ENCODE measurements around the gene PWWP2B.
"Not testable (repeated sequence)": the region's sequence is repeated elsewhere in the genome, so short reads cannot be mapped to it uniquely, and the experiment has no call there.

The PWWP2B gene

DNA sequence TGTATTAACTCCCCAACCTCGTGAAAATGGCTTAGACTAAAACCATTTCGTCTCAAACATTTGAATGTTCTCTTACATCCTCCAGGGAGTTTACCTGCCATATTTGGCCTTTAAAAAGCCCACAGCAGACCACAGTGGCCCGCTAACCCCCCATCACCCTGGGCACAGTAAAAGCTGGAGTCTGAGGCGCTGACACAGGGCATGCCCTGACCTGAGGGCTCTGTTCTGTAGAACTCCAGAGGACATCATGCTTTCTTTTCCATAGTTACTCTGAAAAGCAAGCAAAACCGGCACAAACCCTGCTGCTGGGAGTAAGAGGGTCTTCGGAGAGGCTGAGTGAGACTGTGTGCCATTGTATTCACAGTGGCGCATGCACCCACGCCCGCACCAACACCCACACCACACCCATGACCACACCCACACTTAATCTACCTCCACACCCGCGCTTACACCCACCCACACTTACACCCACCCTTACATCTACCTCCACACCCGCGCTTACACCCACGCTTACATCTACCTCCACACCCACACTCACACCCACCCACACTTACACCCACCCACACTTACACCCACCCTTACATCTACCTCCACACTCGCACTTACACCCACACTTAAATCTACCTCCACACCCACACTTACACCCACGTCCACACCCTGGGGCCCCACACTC is 32.9 kb upstream of the PWWP2B start:
- no peak for DNase-seq (ENCODE audit: low spot score)

DNA sequence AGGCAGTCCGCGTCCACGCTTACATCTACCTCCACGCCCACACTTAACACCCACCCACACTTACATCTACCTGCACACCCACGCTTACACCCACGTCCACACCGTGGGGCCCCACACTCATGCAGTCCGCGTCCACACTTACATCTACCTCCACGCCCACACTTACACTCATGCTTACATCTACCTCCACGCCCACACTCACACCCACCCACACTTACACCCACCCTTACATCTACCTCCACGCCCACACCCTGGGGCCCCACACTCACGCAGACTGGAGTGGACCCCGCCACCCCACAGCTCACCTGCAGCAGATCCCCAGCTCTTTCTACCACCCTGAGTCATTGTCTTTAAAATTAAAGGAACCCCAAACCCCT is 32.4 kb upstream of the PWWP2B start:
- DNase-seq (ENCODE audit: low spot score): no peak

DNA sequence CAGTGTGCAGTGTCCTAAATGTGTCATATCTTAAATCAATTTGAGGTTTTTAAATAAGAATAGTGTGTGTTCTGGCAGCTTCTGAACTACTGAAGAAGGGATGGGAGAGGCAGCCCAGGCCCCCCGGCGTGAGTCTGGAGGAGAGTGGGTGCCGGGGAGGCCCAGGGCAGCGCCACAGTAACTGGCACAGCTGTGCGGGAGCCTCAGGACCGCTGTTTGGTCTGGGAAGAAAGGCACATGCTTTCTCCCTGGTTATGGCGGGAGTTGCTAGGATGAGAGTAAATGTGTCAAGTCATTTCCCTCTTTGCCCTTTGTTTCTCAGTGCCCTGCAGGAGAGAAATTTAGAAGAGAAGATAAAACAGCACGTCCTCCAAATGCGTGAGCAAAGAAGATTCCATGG is 31.9 kb upstream of the PWWP2B start:
- no peak for DNase-seq (ENCODE audit: low spot score)

DNA sequence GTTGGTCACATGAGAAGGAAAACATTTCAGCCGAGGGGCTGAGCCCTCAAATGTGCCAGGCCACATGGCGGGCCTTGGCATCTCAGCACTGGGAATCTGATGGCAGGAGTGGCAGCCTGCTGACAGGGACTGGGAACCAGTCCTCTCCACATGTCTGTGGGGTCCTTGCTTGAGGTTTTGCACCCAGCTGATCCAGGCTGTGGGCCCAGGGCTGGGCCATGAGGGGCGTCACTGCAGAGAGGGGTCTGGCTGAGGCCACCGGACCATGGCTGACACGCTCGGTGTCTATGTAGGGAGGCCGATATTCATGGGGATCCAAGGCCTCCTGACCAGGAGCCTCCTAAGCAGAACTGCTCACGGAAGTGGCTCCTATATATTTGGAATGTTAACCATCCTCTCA is 31.0 kb upstream of the PWWP2B start:
- no peak for DNase-seq (ENCODE audit: low spot score)

DNA sequence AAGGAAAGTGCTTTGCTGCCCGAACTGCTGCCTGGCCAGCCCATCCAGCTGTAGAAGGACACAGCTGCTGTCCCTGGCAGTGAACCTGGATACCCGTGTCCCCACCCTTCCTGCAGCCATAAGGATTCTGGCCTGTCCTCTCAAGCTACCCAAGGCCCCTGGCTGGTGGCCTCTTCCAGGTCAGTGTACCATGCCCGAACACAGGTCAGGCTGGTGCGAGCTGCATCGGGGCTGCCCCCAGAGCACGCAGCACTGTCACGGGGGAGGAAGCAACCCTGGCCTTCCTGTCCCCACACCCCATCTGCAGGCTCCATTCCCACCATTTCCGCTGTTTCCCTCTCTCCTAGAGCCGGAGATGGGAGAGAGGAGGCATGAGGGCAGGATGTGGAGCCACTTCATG is 30.5 kb upstream of the PWWP2B start:
- no peak for DNase-seq (ENCODE audit: low spot score)

DNA sequence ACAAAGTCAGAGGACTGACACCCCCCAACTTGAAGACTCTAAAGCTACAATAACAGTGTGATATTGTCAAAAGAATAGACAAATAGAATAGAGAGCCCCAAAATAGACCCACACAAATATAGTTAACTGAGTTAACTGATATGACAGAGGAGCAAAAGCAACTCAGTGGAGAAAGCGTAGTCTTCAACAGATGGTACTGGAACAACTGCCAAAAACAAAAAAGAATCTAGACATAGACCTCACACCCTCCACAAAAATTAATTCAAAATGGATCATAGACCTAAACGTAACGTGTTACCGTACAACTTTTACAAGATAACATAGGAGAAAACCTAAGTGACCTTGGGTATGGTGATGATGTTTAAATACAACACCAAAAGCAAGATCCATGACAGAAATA is 28.6 kb upstream of the PWWP2B start:
- no peak for DNase-seq (ENCODE audit: low spot score)

DNA sequence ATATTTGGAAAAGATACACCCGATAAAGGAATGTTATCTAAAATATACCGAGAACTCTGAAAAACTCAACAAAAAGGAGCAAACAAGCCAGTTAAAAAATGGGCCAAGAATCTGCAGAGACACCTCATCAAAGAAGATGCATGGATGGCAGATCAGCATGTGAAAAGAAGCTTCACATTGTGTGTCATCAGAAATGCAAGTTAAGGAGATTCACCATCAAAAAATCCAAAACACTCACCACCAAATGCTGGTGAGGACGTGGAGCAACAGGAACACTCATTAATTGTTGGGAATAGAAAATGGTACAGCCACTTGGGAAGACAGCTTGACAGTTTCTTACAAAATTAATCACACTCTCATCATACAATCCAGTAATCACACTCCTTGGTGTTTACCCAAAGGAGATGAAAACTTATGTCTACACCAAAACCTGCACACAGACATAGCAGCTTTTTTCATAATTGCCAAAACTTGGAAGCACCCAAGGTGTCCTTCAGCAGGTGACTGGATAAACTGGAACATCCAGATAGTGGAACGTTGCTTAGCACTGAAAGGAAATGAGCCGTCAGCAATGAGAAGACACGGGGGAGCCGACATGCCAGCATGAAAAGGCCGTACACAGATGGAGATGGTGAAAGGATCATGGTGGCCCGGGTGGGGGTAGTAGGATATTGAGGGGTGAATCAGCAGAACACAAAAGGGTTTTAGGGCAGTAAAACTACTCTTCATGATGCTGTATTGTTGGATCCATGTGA is 27.9 kb upstream of the PWWP2B start:
- DNase-seq (ENCODE audit: low spot score): no peak

DNA sequence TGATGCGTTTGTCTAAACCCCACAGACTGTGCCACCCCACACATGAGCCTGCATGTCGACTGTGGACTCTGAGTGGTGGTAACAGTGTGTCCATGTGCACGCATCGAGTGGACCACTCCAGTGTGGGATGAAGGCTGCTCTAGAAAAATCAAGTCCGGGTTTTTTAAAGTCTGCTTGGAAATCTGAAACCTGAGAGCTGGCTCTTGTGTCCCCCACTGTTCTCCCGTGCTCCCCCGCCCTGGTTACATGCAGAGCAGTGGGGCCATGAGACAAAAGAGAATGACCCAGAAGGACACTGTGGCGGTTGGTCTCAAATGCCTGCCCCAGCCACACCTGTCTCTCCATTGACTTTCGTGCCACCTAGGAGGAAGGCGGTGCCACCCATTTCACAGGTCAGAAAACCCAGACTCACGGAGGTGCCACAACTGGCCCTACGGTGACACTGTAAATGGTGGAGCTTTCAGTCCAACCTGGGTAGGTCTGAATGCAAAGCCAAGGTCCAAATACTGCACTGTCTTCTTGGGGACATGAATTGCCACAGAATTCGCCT is 27.3 kb upstream of the PWWP2B start:
- DNase-seq (ENCODE audit: low spot score): no peak

DNA sequence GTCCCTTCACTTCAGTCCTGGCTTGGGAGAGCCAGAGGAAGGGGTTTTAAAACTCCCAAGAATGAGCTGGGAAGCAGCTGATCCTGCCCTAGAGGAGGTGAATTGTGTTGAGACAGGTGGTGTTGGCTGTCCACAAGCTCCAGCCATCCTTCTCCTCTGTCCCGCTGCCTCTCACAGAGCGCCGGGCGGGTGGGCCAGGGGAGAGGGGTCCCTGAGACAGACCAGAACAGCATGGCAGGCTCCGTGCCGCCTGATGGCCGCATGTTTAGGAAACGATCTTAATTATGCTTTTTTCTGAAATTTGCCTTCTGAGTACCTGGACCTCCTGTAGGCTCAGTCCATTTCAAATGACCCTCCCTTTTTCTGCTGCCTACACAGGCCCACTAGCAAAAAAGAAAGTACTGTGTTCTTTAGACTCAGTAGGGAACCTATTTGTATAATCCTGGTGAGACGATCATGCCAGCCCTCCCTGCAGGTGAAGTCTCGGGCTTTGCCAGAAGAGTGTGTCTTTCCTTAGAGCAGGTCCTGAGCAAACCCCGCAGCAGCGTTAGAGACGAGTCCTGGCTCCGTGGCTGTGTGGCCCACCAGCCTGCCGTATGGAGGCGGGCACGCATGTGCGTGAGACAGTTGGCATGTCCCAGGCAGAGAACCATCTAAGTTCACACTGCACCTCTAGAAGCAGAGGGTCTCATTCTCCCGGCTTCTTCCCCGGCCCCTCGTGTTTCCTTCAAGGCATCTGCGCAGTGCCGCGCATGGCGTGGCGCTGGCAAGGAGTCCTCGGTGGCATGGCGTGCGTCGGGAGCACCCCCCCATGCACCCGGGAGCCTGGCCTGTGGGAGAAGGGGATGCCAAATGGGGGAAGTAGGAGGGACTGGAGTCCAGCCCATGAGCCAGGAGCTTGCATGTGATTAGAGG is 26.3 kb upstream of the PWWP2B start:
- no peak for DNase-seq (ENCODE audit: low spot score)

DNA sequence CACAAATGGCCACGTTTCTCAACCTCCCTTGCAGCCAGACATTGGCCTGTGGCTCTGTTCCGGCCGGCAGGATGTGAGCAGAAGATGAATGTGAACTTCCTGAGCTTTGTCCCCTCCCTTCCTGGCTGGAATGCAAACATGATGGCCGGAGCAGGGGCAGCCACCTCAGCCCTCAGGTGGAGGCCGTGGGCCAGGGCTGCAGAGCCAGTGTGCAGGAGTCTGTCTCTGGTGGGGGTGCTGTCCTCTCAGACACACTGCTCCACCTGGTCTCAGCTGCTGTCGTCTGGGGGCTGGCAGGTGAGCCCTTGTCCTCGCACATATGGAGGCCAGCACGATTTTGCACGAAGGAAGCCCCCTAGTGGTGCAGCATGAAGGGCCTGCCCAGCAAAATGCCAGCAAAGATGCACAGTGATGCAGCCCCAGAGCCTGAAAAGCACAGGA is 25.3 kb upstream of the PWWP2B start:
- DNase-seq (ENCODE audit: low spot score): peak; percentile 14

DNA sequence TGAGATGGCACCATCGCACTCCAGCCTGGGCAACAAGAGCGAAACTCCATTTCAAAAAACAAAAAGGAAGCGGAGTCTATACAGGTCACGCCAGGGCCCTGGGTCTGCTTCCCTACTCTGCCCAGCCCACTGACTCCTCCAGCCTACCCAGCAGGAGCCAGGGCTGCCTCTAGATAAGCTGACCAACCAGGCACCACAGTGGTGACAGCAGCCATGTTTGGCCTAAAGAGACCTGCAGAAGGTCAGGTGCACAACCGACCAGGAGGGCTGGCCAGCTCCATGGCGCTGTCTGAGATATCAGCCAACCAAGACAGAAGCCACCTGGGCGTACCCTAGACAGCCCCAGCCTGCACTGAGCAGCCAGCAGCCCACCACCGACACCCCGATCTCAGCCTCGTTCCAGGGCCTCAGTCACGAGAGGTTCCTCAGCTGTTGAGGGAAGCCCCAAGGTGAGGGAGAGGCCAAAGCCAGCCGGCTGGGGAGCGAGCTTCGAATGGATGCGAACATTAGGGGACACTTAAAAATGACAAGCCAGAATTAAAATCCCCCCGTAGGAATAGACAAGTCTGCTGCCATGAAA is 24.4 kb upstream of the PWWP2B start:
- DNase-seq (ENCODE audit: low spot score): no peak

DNA sequence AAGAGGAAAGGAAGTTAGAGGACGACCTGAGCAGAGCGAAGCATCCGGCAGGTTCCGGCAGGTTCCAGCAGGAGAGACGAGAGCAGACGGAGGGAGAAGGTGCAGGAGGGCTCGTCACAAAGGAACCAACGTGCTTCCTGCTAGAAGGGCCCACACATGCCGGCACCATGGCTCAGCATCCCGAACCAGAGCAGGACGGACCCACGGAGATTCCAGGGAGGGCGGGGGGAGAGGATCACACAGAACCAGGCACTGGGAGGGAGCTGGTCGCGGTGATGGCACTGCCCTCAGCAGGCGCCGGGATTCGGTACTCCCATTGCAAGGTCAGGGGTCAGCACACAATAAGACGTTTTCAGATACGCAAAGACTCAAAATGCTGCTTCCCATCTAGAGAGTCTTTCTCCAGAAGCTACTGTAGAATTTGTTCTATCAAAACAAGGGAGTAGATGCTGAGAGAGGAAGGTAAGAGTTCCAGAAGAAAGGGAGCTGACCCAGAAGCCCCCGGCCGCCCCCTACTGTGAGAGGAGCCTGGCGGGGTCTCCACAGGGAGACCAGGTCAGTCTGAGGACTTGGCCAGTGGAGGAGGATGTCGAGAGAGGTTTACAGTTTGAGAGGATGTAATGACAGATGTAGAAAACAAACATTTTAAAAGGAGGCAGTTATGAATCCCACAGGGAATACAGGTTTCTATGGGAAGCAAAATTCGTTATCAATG is 23.6 kb upstream of the PWWP2B start:
- no peak for DNase-seq (ENCODE audit: low spot score)

DNA sequence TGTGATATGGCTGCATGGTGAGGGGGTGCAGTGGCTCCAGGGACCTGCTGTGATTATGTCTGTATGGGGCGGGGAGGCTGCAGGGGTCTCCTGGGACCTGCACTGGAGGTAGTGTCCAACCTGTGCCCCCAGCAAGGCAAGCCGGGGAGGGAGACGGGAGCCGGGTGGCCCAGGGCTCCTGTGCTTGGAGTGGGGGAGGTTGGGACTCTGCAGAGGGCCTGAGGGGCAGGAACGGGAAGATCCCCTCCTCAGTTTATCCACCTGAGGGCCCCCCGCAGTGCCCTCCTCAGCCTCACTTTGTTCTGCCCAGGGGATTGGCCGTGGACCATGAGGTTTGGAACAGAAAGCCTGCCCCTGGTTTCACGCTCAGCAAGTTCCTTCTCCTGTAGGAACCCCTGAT is 22.8 kb upstream of the PWWP2B start:
- DNase-seq (ENCODE audit: low spot score): no peak

DNA sequence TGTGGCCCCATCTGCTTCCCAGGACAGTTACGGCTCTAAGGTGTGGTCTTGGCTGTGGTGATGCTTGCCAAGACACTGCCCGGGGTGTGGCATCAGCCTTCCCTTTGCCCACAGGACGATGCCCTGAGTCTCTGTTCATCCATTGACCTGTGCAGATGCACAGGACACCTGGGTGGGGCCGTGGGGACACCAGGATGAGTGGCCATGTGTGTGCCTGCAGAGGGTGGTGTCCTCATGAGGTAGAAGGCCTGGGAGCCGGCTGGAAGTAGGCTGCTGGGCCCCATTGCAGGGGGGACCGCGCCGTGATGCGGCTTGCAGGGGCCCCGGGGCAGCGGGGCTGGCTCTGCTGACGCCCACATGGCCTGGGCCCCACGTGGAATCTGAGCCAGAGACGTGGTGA is 22.4 kb upstream of the PWWP2B start:
- DNase-seq (ENCODE audit: low spot score): no peak

DNA sequence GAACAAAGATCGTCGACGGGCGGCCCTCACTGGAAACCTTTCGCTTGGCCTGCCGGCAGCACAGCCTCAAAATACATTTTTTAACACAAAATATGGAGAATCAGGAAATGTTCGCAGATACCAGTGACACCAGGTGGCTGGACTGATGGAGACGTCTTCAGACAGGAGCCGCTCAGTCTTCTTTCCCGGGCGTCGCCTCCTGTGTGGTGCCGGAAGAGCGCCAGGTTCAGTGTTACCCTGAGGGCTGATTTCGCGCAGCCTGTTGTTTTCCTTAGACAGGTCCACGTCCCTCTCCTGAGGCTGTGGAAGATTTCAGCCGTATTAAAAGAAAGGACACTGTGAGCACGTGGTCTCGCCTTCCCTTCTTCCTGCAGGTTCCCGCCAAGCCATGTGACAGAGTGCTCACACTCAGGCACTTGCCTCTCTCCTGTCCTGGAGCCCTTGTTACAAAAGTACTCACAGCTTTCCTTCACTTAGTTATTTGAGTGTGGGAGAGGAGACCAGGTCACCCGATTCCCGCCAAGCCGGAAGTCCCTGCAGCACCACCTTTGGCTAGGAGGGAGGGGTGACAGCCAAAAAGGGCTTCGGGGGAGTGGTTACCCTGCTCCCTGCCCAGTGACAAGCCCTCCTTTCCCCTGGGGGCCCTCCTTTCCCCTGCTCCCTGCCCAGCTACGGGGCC is 21.7 kb upstream of the PWWP2B start:
- DNase-seq (ENCODE audit: low spot score): no peak

DNA sequence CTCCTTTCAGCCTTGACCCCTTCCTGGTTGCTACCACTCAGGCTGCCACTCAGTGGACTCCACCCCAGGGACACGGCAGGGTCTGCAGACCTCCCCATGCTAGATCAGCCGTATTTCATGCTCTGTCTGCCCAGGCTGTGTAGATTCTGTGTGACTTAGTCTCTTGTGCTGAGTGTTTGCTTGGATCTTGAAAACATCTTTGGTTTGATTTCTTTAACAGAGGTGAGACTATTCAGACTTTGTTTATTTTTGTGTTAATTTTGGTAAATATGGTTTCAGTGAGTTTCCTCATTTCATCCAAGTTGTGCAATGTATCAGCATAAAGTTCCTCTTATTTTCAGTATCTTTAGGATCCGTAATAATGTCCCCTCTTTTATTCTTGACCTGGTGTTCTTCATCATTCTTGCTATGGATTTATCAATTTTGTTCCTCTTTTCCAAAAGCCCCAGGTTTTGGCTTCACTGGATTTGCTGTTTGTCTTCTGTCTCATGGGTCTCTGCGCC is 21.2 kb upstream of the PWWP2B start:
- DNase-seq (ENCODE audit: low spot score): no peak

DNA sequence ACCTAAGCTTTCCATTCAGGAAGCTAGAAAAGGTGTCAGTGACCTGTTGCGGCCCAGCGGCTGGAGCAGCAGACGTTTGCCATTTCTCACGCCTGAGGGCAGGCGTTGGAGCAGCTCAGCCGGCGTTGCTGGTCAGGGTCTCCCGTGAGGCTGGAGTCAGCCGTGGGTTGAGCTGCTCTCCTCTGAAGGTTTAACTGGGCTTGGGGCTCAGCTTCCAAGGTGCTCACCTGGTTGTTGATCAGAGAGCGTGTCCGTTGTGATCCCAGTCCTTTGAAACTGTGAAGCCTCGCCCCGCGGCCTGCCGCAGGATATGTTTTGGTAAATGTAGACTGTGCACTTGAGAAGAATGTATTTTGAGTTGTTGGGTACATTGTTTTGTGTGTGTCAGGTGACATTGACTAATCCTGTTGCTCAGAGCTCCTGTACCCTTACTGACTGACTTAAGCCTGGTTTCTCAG is 20.6 kb upstream of the PWWP2B start:
- no peak for DNase-seq (ENCODE audit: low spot score)

DNA sequence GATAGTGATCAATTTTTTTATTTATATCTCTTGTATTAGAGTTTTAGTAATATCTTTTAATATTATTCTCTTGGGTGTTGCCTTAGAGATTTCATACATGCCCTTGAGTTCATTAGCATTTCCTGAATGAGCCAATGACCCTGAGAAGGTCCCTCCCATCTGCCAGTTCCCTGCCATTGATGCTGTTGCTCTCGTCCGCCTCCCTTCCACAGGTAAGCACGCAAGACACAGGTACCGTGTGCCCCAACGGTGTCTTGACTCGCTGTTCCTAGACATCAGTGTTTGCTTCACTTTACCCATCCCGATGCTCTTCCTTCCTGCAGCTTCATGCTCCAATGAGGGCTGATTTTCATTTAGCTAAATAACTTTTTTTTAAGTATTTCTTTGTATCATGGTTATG is 19.7 kb upstream of the PWWP2B start:
- DNase-seq (ENCODE audit: low spot score): no peak

DNA sequence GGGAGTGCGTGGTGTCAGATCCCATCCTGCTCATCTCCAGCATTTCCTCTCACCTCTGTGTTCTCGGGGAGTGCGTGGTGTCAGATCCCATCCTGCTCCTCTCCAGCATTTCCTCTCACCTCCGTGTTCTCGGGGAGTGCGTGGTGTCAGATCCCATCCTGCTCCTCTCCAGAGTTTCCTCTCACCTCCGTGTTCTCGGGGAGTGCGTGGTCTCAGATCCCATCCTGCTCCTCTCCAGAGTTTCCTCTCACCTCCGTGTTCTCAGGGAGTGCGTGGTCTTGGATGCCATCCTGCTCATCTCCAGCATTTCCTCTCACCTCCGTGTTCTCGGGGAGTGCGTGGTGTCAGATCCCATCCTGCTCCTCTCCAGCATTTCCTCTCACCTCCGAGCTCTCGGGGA is 18.0 kb upstream of the PWWP2B start:
- DNase-seq (ENCODE audit: low spot score): not testable (repeated sequence)

DNA sequence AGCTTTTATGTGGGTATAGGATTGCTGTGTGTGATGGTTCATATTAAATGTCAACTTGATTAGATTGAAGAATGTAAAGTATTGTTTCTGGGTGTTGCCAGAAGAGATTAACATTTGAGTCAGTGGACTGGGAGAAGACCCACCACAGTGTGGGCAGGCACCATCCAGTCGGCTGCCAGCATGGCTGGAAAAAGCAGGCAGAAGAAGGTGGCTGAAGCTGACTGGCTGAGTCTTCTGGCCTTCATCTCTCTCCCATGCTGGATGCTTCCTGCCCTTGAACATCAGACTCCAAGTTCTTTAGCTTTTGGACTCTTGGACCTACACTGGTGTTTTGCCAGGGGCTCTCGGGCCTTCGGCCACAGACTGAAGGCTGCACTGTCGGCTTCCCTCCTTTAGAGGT is 16.0 kb upstream of the PWWP2B start:
- not testable (repeated sequence) for DNase-seq (ENCODE audit: low spot score)

DNA sequence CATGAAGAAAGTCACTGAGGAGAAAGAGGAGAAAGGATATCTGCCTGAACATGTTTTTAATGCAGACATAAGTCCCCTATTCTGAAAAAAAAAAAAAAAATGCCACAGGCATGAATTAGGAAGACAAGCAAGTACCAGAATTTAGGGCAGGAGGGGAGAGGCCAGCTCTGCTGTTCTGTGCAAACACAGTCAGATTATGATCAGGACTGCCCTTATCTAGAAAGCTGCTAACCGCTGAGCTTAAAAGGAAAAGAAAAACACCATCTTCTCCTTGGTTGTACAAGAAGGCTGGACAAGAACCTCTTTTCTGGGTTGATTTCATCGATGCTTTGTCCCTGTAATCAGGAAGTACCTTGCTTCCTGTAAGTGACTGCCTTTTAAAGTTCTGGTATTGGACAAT is 15.3 kb upstream of the PWWP2B start:
- DNase-seq (ENCODE audit: low spot score): no peak

All from LoVo (cell line).